Vagina (tissue), 2 donors: ENCODE data around the gene RASSF8. TPM values are rescaled to one million over a fixed set of nuclear protein-coding genes. Genes with fewer than 3 reads are reported as not detected.

Experiments
- DNase-seq, 2 donors: peaks; one replicate each; pipeline ENCODE4 v3.0.0-alpha.2; 2017; ENCODE audit errors: extremely low spot score in 2 of 2
- H3K27ac ChIP-seq: fragments of 200-600 bp; sonication (generic); one replicate; pipeline ENCODE4 v1.5.1; 2019
- H3K27me3 ChIP-seq: fragments of 200-600 bp; sonication (generic); one replicate; pipeline ENCODE4 v1.5.1; 2019
- H3K36me3 ChIP-seq, 2 donors: fragments of 200-600 bp; sonication (generic); one replicate each; pipeline ENCODE4 v1.5.1; 2017 to 2019
- H3K4me1 ChIP-seq: fragments of 200-600 bp; sonication (generic); one replicate; pipeline ENCODE4 v1.5.1; 2019
- H3K4me3 ChIP-seq, 2 donors: fragments of 200-600 bp; sonication (generic); 1 replicate in 1 of 2; 2 replicates in 1 of 2; pipeline ENCODE4 v1.5.1; 2016 to 2019
- H3K9me3 ChIP-seq: fragments of 200-600 bp; sonication (generic); one replicate; pipeline ENCODE4 v1.5.1; 2019
- POLR2A ChIP-seq, 2 donors: fragments of 450-650 bp; IDR thresholded peaks; one replicate each; pipeline ENCODE4 v1.6.1; 2017; ENCODE audit warnings: antibody characterized with exemption in 2 of 2, mild to moderate bottlenecking in 2 of 2, moderate library complexity in 2 of 2
- POLR2AphosphoS5 ChIP-seq, 2 donors: sonication (generic); formaldehyde crosslinking; IDR thresholded peaks; one replicate each; pipeline ENCODE4 v1.9.0; 2017; ENCODE audit warnings: antibody characterized with exemption in 2 of 2, mild to moderate bottlenecking in 2 of 2, low read depth in 1 of 2; ENCODE audit not compliant: insufficient read depth in 1 of 2
- intact Hi-C: fragments of 100-400 bp; cut with DNase I; formaldehyde crosslinking; loops from one replicate; pipeline ENCODE4 v1.15.1; 2023
- total RNA-seq: library from RNA; depleted of rRNA; stranded (reverse); fragments of >200 nt; gene quantifications from one replicate; pipeline ENCODE4 v1.2.3, GENCODE V29; 2016
- TF ChIP-seq, protein P1 (sequence below), 3 experiments: fragments of 450-650 bp in 2 of 3; fragments of 200-600 bp in 1 of 3; sonication (generic) in 1 of 3; IDR thresholded peaks; one replicate each; pipeline ENCODE4 v1.5.1; 2017 to 2019; ENCODE audit warnings: antibody characterized with exemption in 3 of 3, mild to moderate bottlenecking in 2 of 3, moderate library complexity in 2 of 3

The RASSF8 gene
- total RNA-seq, 1 donor from 2014 or later, result 68.5 TPM

DNA sequence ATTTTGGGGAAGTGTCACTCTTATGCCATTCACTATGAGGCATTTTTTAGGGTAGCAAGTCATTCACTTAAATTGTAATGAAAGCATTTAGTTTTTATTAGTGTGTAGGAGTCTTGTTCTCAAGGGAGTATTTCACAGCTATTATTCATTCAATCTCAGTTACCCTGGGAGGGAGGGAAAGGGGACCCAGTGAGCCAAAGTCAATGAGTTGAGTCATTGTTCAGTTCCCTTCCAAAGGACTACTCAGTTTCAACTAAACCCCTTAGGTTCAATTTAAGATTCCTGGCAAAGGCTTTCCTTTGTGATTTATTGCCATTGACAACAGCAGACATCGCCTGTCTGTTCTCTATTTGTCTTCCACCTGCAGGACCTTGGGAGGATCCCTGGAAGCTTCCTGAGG, 29.3 kb upstream of the RASSF8 start:
- no peak for DNase-seq
- H3K4me3 ChIP-seq, result no peak overlapping the region
- no peaks in the 10 kb centered on the region for H3K27me3 ChIP-seq
- no peaks in the 10 kb centered on the region for H3K9me3 ChIP-seq
- TF ChIP-seq, protein P1, sequence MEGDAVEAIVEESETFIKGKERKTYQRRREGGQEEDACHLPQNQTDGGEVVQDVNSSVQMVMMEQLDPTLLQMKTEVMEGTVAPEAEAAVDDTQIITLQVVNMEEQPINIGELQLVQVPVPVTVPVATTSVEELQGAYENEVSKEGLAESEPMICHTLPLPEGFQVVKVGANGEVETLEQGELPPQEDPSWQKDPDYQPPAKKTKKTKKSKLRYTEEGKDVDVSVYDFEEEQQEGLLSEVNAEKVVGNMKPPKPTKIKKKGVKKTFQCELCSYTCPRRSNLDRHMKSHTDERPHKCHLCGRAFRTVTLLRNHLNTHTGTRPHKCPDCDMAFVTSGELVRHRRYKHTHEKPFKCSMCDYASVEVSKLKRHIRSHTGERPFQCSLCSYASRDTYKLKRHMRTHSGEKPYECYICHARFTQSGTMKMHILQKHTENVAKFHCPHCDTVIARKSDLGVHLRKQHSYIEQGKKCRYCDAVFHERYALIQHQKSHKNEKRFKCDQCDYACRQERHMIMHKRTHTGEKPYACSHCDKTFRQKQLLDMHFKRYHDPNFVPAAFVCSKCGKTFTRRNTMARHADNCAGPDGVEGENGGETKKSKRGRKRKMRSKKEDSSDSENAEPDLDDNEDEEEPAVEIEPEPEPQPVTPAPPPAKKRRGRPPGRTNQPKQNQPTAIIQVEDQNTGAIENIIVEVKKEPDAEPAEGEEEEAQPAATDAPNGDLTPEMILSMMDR (IDR thresholded peaks at IDR 0.05), result no peak
- no peak for TF ChIP-seq POLR2AphosphoS5 (IDR thresholded peaks at IDR 0.05; ENCODE audit: insufficient read depth in 1 of 2, low read depth in 1 of 2)
- TF ChIP-seq POLR2A (IDR thresholded peaks at IDR 0.05), result no peak
- H3K27ac ChIP-seq, result no peak overlapping the region
- intact Hi-C loops, result no loop called here
- H3K4me1 ChIP-seq, result no peaks in the 10 kb centered on the region
- no peaks in the 10 kb centered on the region for H3K36me3 ChIP-seq

DNA sequence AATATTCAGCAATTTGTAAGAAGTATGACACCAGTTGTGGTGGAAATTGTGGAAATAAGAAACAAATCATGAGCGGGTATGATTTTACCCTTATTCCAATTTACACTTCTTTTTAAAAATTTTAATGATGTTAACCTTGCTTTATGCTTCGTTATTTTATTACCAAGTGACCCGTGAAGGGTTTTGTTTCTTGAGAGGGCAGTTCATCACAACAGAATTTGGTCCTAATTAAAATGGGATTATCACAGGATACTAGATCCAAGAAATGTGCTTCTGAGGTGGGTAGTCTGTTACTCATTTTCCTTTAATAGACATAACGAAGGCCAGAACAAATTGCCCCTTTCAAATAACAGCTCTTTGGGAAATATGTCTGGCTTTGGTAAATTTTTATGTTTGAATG, 25.5 kb upstream of the RASSF8 start:
- DNase-seq, result no peak
- no peaks in the 10 kb centered on the region for H3K9me3 ChIP-seq
- intact Hi-C loops, result no loop called here
- H3K36me3 ChIP-seq, result no peaks in the 10 kb centered on the region
- no peak overlapping the region for H3K4me3 ChIP-seq
- no peak for TF ChIP-seq POLR2AphosphoS5 (IDR thresholded peaks at IDR 0.05; ENCODE audit: insufficient read depth in 1 of 2, low read depth in 1 of 2)
- no peak for TF ChIP-seq POLR2A (IDR thresholded peaks at IDR 0.05)
- TF ChIP-seq, protein P1 (IDR thresholded peaks at IDR 0.05), result no peak
- no peaks in the 10 kb centered on the region for H3K27me3 ChIP-seq
- no peak overlapping the region for H3K27ac ChIP-seq
- H3K4me1 ChIP-seq, result no peaks in the 10 kb centered on the region

DNA sequence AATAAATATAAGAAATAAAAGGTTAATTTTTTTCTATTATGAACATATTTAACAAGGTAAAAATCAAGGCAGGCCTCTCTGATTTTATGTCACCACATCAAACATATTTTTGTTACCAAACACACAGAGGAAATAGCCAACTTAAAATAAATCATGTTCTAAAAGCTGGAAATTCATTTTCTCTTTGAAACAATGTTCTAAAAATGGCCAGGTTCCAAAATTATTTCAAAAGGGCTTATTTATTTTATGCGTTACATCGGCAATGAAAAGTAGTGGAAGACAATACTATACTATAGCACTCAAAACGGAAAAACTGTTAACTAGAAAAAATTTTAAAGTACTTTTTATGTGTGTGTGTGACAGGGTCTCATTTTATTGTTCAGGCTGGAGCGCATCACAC, 24.0 kb upstream of the RASSF8 start:
- TF ChIP-seq POLR2AphosphoS5 (IDR thresholded peaks at IDR 0.05; ENCODE audit: insufficient read depth in 1 of 2, low read depth in 1 of 2) (no peak), POLR2A (IDR thresholded peaks at IDR 0.05) (no peak)
- TF ChIP-seq, protein P1 (IDR thresholded peaks at IDR 0.05), result no peak
- DNase-seq, result no peak
- Histone ChIP-seq H3K4me3 (no peak overlapping the region), H3K4me1 (no peaks in the 10 kb centered on the region), H3K27me3 (no peaks in the 10 kb centered on the region), H3K27ac (no peak overlapping the region), H3K36me3 (no peaks in the 10 kb centered on the region), H3K9me3 (no peaks in the 10 kb centered on the region)
- intact Hi-C loops, result no loop called here

DNA sequence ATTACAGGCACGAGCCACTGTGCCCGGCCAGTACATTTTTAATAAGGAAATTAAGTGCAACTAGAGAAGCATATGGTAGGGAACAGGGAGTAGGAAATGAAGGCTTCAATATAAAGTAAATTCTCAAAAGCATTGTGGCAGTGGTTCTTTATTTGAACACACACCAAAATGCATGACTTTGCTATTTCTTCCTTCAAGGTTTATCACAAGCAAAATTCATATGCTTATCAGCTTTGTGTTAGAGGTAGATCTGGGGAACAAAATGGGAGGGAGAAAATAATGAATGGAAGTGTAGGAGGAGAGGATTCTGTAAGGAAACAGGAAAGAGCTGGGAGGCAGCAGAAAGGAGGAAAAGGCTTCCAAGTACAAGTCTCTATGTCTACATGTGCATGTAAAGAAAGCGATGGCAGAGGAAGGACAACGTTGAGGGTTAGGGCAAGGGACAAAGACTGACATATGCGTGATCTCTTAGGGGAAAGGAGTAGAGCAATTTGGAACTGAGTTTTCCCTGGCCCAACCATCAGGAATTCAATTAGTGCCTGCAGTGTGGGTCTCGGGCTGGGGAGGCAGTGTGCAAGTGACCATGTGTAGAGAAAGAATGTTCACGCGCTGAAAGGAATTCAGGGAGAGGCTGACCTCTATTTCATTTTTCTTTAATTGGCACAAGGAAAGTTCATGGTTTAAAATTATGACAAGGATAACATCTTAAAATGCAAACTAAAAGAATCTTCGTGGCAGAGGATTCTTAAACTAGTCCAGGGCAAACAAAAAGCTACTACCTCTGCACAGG, 22.9 kb upstream of the RASSF8 start:
- intact Hi-C loops, result no loop called here
- no peak for DNase-seq
- H3K36me3 ChIP-seq, result no peaks in the 10 kb centered on the region
- no peak overlapping the region for H3K4me3 ChIP-seq
- H3K27me3 ChIP-seq, result no peaks in the 10 kb centered on the region
- H3K9me3 ChIP-seq, result no peaks in the 10 kb centered on the region
- no peak for TF ChIP-seq POLR2A (IDR thresholded peaks at IDR 0.05)
- no peak overlapping the region for H3K27ac ChIP-seq
- H3K4me1 ChIP-seq, result no peaks in the 10 kb centered on the region

DNA sequence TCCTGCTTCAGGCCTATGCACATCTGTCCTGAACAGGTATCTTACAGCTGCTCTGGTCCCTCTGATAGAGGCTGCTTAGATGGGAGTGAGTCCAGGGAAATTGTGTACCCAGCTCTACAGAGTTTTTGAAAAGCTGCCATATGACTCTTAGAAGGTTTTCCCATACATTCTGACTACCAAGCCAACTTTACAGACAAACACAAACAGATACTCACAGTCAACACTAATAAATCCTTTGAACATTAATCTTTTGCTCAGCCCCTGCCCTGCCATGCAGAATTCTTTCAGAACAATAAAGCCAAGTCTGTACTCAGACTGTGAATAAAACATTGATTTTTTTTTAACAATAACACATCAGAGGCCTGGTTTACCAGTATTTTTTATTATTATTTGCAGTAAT, 21.4 kb upstream of the RASSF8 start:
- Histone ChIP-seq H3K27me3 (no peaks in the 10 kb centered on the region), H3K9me3 (no peaks in the 10 kb centered on the region), H3K27ac (no peak overlapping the region), H3K4me1 (no peaks in the 10 kb centered on the region), H3K36me3 (no peaks in the 10 kb centered on the region), H3K4me3 (no peak overlapping the region)
- TF ChIP-seq, protein P1 (IDR thresholded peaks at IDR 0.05), result no peak
- TF ChIP-seq POLR2AphosphoS5 (IDR thresholded peaks at IDR 0.05; ENCODE audit: insufficient read depth in 1 of 2, low read depth in 1 of 2), result no peak
- TF ChIP-seq POLR2A (IDR thresholded peaks at IDR 0.05), result no peak
- DNase-seq, result no peak
- intact Hi-C loops, result no loop called here
